ENCODE results near the gene KCNG2. TPM values are rescaled to one million over a fixed set of nuclear protein-coding genes. Genes with fewer than 3 reads are reported as not detected.

The KCNG2 gene
- total and polyA plus RNA-seq, 2 of the 13 experiments (the other 11 are each of a cell fraction or from before 2014, with no cell fraction given) = not detected

GRCh38 chr18:79934311-79935097, 136.8 kb downstream of the KCNG2 start (continued):
- no peak for TF ChIP-seq CERS6 (CRISPR knock-in tag; IDR thresholded peaks at IDR 0.05)
- TF ChIP-seq NR2F1 (CRISPR knock-in tag; IDR thresholded peaks at IDR 0.05) = peak; percentile 100
- no peak for TF ChIP-seq ZBTB37 (CRISPR knock-in tag; IDR thresholded peaks at IDR 0.05)
- TF ChIP-seq CCAR2 (optimal IDR thresholded peaks at IDR 0.05; ENCODE audit: low read depth, low read length) = no peak
- peak; percentile 74 for TF ChIP-seq MED8 (CRISPR knock-in tag; IDR thresholded peaks at IDR 0.05; ENCODE audit: insufficient replicate concordance)
- TF ChIP-seq ZNF101 (CRISPR knock-in tag; IDR thresholded peaks at IDR 0.05; ENCODE audit: borderline replicate concordance, low read depth) = no peak
- no peak for TF ChIP-seq TEAD2 (CRISPR knock-in tag; IDR thresholded peaks at IDR 0.05)
- no peak for TF ChIP-seq RAD51 (IDR thresholded peaks at IDR 0.05; ENCODE audit: borderline replicate concordance)
- TF ChIP-seq SMAD9 (CRISPR knock-in tag; IDR thresholded peaks at IDR 0.05) = no peak

Data from HepG2 (cell line).